Measurements from ENCODE around the gene TAT.
"Not testable (repeated sequence)": the region's sequence is repeated elsewhere in the genome, so short reads cannot be mapped to it uniquely, and the experiment has no call there.

GRCh38 chr16:71598426-71598825 is 21.5 kb upstream of the TAT start:
- TF ChIP-seq CTCF (conservative IDR thresholded peaks at IDR 0.05 in 1 of 2, IDR thresholded peaks at IDR 0.05 in 1 of 2; ENCODE audit: extremely low read depth in 1 of 2, insufficient read depth in 1 of 2, low read depth in 1 of 2, low read length in 2 of 2); EZH2 (IDR thresholded peaks at IDR 0.05; ENCODE audit: borderline replicate concordance, low read length): not testable (repeated sequence)

All from mammary epithelial cell (primary cell).